Anterior cingulate cortex (tissue), 58 donors: ENCODE results near the gene FEV.
A peak's percentile ranks its signal among the peaks of the same experiment; 100 is the strongest.

Experiments used
- DNase-seq, 58 donors: peaks; one replicate each; lab custom pipeline; 2025; lab: John Stamatoyannopoulos, UW

FEV gene

DNA sequence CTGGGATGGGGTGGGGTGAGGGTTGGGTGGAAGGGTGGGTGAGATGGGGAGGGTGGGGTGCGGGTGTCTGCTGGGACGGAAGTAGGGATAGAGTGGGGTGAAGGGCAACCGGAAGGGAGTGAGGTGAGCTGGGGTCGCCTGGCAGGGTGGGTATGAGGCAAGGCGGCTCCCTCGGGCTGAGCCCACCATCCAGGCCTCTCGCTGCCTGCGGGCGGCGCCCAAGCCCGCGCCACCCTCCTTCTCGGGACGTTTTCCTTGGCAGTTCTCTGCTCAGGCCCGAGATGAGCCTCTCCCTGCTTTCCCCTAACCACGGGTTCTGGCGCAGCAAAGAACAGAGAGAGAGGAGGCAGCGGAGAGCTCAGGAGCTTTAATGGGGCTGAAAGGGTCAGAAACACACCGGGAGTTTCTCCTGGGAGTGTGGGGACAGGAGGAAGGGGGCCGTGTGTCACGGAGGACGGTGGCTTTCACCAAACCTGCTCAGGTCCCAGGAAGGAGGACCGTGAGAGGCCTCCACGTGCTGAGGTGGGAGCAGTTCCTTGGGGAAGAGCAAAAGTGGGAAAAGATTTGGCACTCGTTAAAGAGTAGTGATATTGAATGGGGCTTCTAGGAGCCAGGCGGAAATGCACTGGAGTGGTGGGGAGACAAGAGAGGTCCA is 4.1 kb downstream of the FEV start:
- DNase-seq, result no peak

GRCh38 chr2:218979846-218980734 is 4.9 kb downstream of the FEV start:
- DNase-seq, result peak in 53 of 58 donors; percentile 17 to 84 (median 55)

GRCh38 chr2:218975060-218975777 is 9.8 kb downstream of the FEV start:
- DNase-seq, result no peak

GRCh38 chr2:218970894-218971293 is 14.1 kb downstream of the FEV start:
- DNase-seq, result no peak

DNA sequence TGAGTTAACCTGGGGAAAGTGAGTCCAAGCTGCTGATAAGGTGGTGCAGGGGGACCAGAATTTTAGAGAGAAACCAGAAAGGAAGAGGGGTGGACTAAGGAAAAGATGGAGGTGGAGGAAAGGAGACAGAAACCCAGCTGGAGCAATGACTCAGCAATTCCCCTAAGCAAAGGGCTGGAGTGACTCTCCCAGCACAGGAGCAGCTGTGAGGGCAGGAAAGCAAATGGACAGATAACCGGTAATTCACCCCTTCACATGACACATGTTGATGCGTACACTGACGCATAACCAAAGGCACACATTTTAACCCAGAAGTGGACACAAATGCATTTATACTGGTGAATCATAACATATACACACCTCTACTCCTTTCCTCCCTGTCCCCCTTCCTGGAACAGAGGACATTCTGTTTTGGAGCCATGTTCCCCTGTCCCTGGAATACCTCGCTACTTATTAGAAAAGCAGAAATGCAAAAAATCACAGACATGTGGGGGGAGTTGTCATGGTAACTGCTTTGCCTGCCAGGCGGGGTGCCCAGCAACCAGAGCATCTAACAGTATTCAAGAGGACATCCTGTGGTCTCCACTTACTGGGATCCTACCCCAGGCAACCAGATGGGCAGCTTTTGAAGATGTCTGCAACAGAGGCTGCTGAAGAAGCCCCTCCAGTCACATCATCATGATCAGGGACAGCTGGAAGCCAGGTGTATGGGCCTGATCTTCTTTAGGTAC is 20.8 kb downstream of the FEV start:
- peak in 10 of 58 donors; percentile 11 to 62 (median 30) for DNase-seq

DNA sequence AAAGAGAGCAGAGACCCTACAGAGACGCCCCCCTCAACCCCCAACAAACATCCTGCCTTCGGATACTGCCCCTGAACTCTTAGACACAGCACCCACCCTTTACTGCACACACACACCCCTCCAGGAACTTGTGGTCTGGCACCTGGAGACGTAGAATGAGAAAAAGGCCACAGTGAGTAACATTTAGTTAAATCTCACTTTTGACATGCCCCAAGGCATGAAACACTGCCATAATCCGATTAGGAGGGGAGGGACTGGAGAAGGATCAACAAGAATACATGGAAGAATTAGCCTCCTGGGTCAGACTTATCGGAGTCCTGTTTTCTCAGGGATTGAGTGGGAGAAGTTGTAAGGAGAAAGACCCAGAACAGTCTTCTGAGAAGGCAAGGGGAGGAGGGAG is 21.4 kb downstream of the FEV start:
- DNase-seq, result no peak

GRCh38 chr2:218962859-218963492 is 22.0 kb downstream of the FEV start:
- peak in 52 of 58 donors; percentile 22 to 90 (median 63) for DNase-seq

GRCh38 chr2:218961651-218962570 is 23.1 kb downstream of the FEV start:
- DNase-seq, result no peak

GRCh38 chr2:218961229-218961628 is 23.8 kb downstream of the FEV start:
- no peak for DNase-seq

- DNase-seq, result no peak
These were observed 24.4 kb downstream of the FEV start for GRCh38 chr2:218960309-218961165.

- DNase-seq, result no peak
These were observed 25.1 kb downstream of the FEV start for GRCh38 chr2:218959761-218960308.

DNA sequence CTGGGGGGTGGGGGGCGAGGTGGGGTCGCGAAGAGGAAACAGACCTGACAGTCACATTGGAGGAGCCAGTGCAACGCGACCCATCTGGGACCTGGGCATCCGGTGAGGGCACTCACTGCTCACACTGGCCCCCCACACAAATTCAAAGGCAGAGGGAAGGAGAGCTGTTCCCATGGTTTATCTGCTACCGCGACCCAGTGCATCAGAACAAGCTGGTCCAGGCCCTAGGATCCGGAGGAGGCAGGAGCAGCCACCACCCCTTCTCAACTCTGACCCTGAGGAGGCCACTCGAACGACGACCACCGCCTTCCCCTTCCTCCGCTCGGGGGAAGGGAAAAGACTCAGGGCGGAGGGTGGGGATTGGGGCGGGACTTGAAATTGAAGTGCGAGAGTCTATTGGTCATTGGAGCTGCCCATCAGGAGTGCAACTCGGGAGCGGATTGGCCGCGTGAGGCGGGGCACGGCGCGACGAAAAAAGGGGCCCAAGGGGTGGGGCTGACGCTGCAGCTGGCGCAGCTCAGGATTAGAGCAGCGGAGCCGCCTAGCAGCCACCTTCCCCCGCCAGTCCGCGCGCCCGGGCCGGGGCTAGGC is 25.7 kb downstream of the FEV start, which contains the start of gene CDK5R2:
CDK5R2 (plus strand) TSS at position 526 of the 591 bp plus-strand sequence. CDS start 155 bp downstream, outside the sequence.
- DNase-seq, result peak in 56 of 58 donors; percentile 21 to 95 (median 74)

- DNase-seq, result no peak
These were observed 26.7 kb downstream of the FEV start for GRCh38 chr2:218958276-218958675.

DNA sequence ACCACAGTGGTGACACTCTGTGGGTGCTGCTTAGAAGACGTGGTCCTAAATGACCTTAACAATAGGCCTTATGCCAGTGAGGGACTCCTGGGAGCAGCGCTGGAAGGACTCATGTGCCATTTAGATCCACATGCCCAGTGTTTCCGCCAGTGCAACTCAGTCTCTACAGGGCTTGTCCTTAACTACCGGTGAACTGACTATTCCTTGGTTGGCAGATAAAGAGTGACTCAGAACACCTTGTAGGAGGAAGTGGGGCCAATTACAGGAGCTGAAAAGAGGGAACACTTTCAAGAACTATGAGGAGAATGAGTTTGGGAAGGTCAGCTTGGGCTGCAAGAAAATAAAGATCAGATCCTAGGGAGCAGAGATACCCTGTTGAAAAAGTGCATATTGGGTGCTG is 27.3 kb downstream of the FEV start:
- no peak for DNase-seq

- DNase-seq, result no peak
These were observed 28.9 kb downstream of the FEV start for GRCh38 chr2:218956039-218956438.

DNA sequence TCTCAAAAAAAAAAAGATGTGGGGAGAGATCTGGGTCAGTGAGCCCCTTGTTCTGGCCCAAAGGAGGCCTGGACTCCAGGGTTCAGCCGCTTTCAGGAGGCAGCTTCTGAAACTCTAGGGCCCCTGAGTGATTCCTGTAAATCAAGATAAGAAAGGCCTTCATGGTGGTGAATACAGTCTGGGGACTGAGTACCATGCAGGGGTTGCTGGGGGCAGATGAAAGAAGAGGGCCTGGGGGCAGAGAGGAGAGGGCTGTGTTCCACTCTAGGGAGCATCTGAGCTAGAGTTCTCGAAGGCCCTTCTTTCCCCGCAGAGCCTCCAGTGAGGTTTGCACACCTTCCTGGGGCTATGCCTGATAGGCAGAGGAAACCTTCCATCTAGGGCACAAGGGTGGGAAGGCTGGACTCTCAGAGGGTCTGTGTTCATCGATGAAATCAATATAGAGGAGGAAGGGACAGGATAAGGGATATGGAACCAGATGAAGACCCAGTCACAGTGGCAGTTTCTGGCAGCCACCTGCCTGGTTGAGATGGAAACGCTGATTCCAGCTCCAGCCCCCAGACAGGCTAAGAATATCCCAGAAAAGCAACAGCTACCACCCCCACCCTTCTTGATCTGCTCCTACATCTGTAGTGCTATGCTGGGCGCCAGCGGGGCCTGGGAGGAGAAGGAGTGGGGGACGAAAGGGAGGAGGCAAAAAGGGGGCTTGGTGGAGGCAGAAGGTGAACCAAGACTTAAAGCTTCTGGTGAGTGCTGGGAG is 30.3 kb downstream of the FEV start:
- peak in 39 of 58 donors; percentile 7 to 83 (median 49) for DNase-seq
